H9 (cell line): Measurements from ENCODE around the gene HMGB4. TPM values are rescaled to one million over a fixed set of nuclear protein-coding genes. Genes with fewer than 3 reads are reported as not detected.

Experiments
- DNase-seq: peaks from one replicate; pipeline ENCODE4 v3.0.0-alpha.2; 2017
- H2AFZ ChIP-seq: one replicate; pipeline ENCODE4 v1.6.1; 2013; ENCODE audit warnings: mild to moderate bottlenecking, low read length, control low read depth, moderate library complexity
- H2AK5ac ChIP-seq: 2 replicates; pipeline ENCODE4 v1.6.1; 2013; ENCODE audit warnings: low read length, control low read depth, mixed read lengths; ENCODE audit not compliant: insufficient read length
- H2BK120ac ChIP-seq: one replicate; pipeline ENCODE4 v1.6.1; 2013; ENCODE audit warnings: low read depth, mild to moderate bottlenecking, low read length, control low read depth, inconsistent platforms; ENCODE audit not compliant: poor library complexity, severe bottlenecking
- H2BK12ac ChIP-seq: 2 replicates; pipeline ENCODE4 v1.6.1; 2013; ENCODE audit warnings: low read length, control low read depth, mixed read lengths, low read depth; ENCODE audit not compliant: insufficient read length
- H2BK15ac ChIP-seq: 2 replicates; pipeline ENCODE4 v1.6.1; 2013; ENCODE audit warnings: low read depth, low read length, control low read depth
- H2BK20ac ChIP-seq: one replicate; pipeline ENCODE4 v1.6.1; 2013; ENCODE audit warnings: low read depth, mild to moderate bottlenecking, low read length, control low read depth, inconsistent platforms; ENCODE audit not compliant: poor library complexity, severe bottlenecking
- H2BK5ac ChIP-seq: 2 replicates; pipeline ENCODE4 v1.6.1; 2013; ENCODE audit warnings: low read length, control low read depth, mixed read lengths; ENCODE audit not compliant: insufficient read length
- H3K14ac ChIP-seq: 2 replicates; pipeline ENCODE4 v1.6.1; 2013; ENCODE audit warnings: low read length, control low read depth; ENCODE audit not compliant: insufficient read depth
- H3K18ac ChIP-seq: 2 replicates; pipeline ENCODE4 v1.6.1; 2013; ENCODE audit warnings: low read depth, mild to moderate bottlenecking, mixed read lengths, low read length, control low read depth; ENCODE audit not compliant: insufficient read length
- H3K23ac ChIP-seq: 2 replicates; pipeline ENCODE4 v1.6.1; 2013; ENCODE audit warnings: low read length, control low read depth, mixed read lengths, low read depth; ENCODE audit not compliant: insufficient read length
- H3K23me2 ChIP-seq: 2 replicates; pipeline ENCODE4 v1.6.1; 2013; ENCODE audit warnings: low read depth, mild to moderate bottlenecking, mixed read lengths, low read length, control low read depth; ENCODE audit not compliant: insufficient read length, poor library complexity, severe bottlenecking
- H3K27ac ChIP-seq: 2 replicates; pipeline ENCODE4 v1.5.1; 2013; ENCODE audit warnings: low read length, control low read depth, mixed read lengths, low read depth; ENCODE audit not compliant: insufficient read length
- H3K27me3 ChIP-seq: 2 replicates; pipeline ENCODE4 v1.6.1; 2013; ENCODE audit warnings: low read length, control low read depth, inconsistent platforms; ENCODE audit not compliant: insufficient read depth
- H3K4ac ChIP-seq: 2 replicates; pipeline ENCODE4 v1.6.1; 2013; ENCODE audit warnings: low read depth, mild to moderate bottlenecking, control low read depth, inconsistent platforms, low read length, moderate library complexity
- H3K4me1 ChIP-seq: 2 replicates; pipeline ENCODE4 v1.6.1; 2013; ENCODE audit warnings: low read length, control low read depth, inconsistent platforms; ENCODE audit not compliant: insufficient read depth
- H3K4me2 ChIP-seq: 2 replicates; pipeline ENCODE4 v1.6.1; 2013; ENCODE audit warnings: low read length, control low read depth, mixed read lengths; ENCODE audit not compliant: insufficient read length, insufficient read depth
- H3K56ac ChIP-seq: 2 replicates; pipeline ENCODE4 v1.6.1; 2013; ENCODE audit warnings: low read depth, mild to moderate bottlenecking, mixed read lengths, low read length, control low read depth; ENCODE audit not compliant: insufficient read length
- H3K79me1 ChIP-seq: 2 replicates; pipeline ENCODE4 v1.6.1; 2013; ENCODE audit warnings: low read depth, mild to moderate bottlenecking, moderate library complexity, low read length, control low read depth, inconsistent platforms; ENCODE audit not compliant: insufficient read depth, poor library complexity, severe bottlenecking
- H3K79me2 ChIP-seq: 2 replicates; pipeline ENCODE4 v1.6.1; 2013; ENCODE audit warnings: low read length, control low read depth, inconsistent platforms; ENCODE audit not compliant: insufficient read depth
- H3K9ac ChIP-seq: 2 replicates; pipeline ENCODE4 v1.6.1; 2013; ENCODE audit warnings: low read length, control low read depth, mixed read lengths; ENCODE audit not compliant: insufficient read length; ENCODE audit errors: extremely low read depth
- H3K9me3 ChIP-seq: one replicate; pipeline ENCODE4 v1.6.1; 2013; ENCODE audit warnings: low read depth, low read length, inconsistent platforms; ENCODE audit not compliant: control insufficient read depth
- H3T11ph ChIP-seq: one replicate; pipeline ENCODE4 v1.6.1; 2013; ENCODE audit warnings: mild to moderate bottlenecking, low read length, control low read depth, inconsistent platforms
- H4K20me1 ChIP-seq: one replicate; pipeline ENCODE4 v1.6.1; 2013; ENCODE audit not compliant: control insufficient read depth, insufficient read length, insufficient read depth
- H4K5ac ChIP-seq: 2 replicates; pipeline ENCODE4 v1.6.1; 2013; ENCODE audit warnings: low read depth, mild to moderate bottlenecking, mixed read lengths, low read length, control low read depth; ENCODE audit not compliant: insufficient read length
- H4K8ac ChIP-seq: replicated peaks from 2 replicates; pipeline ENCODE4 v1.6.1; 2013; ENCODE audit warnings: low read length, control low read depth, mixed read lengths, low read depth; ENCODE audit not compliant: insufficient read length
- H4K91ac ChIP-seq: 2 replicates; pipeline ENCODE4 v1.6.1; 2013; ENCODE audit warnings: low read depth, mild to moderate bottlenecking, moderate library complexity, mixed read lengths, low read length, control low read depth; ENCODE audit not compliant: insufficient read length
- H3K27ac Mint-ChIP-seq, 3 experiments: 2 replicates in 2 of 3; 3 replicates in 1 of 3; pipeline ENCODE4 v1.8.0; 2020 to 2021; ENCODE audit warnings: mixed read lengths in 3 of 3, mild to moderate bottlenecking in 1 of 3, moderate library complexity in 1 of 3
- H3K27me3 Mint-ChIP-seq: 2 replicates; pipeline ENCODE4 v1.8.0; 2021; ENCODE audit warnings: low read depth, mild to moderate bottlenecking, moderate library complexity, mixed read lengths
- H3K36me3 Mint-ChIP-seq, 3 experiments: 2 replicates in 2 of 3; 3 replicates in 1 of 3; pipeline ENCODE4 v1.8.0; 2020 to 2021; ENCODE audit warnings: low read depth in 3 of 3, mixed read lengths in 3 of 3; ENCODE audit not compliant: insufficient read depth in 1 of 3
- H3K4me1 Mint-ChIP-seq, 2 experiments: 2 replicates each; pipeline ENCODE4 v1.8.0; 2020; ENCODE audit warnings: mixed read lengths in 2 of 2
- H3K4me3 Mint-ChIP-seq, 2 experiments: 2 replicates in 1 of 2; 3 replicates in 1 of 2; pipeline ENCODE4 v1.8.0; 2020 to 2021; ENCODE audit warnings: mild to moderate bottlenecking in 2 of 2, mixed read lengths in 2 of 2, moderate library complexity in 1 of 2
- H3K9me3 Mint-ChIP-seq, 2 experiments: 2 replicates in 1 of 2; 3 replicates in 1 of 2; pipeline ENCODE4 v1.8.0; 2020; ENCODE audit warnings: mild to moderate bottlenecking in 2 of 2, mixed read lengths in 2 of 2, moderate library complexity in 1 of 2
- WGBS: extraction: QIAGEN DNeasy Blood & Tissue Kit; methylation state at CpG from one replicate; pipeline ENCODE4 v1.1.7; 2013; ENCODE audit warnings: missing lambda C conversion rate, low lambda C conversion rate, mixed read lengths; ENCODE audit not compliant: insufficient read length; ENCODE audit errors: extremely low coverage; 5-methylcytosine and 5-hydroxymethylcytosine counted together
- total RNA-seq: library from RNA; stranded (reverse); gene quantifications from 2 replicates; pipeline ENCODE4 v1.2.1, GENCODE V29; 2021
- TF ChIP-seq, protein P1 (sequence below): fragments of 200-600 bp; sonication (generic); conservative IDR thresholded peaks from 3 replicates; pipeline ENCODE4 v1.8.0; 2021; ENCODE audit warnings: antibody characterized with exemption, mild to moderate bottlenecking

HMGB4 gene
- total RNA-seq, 1 experiment from 2014 or later: not detected

DNA sequence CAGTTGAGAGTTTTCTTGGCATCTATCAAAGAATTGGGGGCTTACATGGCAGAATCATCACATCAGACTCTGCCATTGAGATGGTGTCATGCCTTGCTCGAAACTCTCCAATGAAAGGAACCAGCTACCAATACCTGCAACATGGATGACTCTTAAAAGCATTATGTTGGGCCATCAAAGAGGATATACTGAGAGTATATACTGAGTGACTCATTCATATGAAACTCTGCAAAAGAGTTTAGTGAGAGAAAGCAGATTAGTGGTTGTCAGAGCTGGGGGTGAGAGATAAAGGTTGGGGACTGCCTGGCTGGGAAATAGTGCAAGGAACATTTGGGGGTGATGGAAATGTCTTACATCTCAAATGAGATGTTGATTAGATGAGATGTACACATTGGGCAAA is 14.7 kb upstream of the HMGB4 start:
- no peak overlapping the region for H2AFZ ChIP-seq
- peaks cover 6% of the 10 kb centered on the region; the same call in 1 of the 2 replicates for H3K4me1 ChIP-seq
- Mint-ChIP-seq H3K27me3 (no peaks in the 10 kb centered on the region; the same call in 1 of the 2 replicates), H3K9me3 (no peaks in the 10 kb centered on the region), H3K4me1 (peaks cover 25 to 30% of the 10 kb centered on the region in 2 experiments), H3K36me3 (peaks cover 0 to 2% (median 0%) of the 10 kb centered on the region in 3 experiments; a peak in 2 of 7 replicates), H3K27ac (no peak overlapping the region), H3K4me3 (no peak overlapping the region)
- no CpG with 5 or more reads among the region's 1 CpG for WGBS
- H2BK120ac ChIP-seq: no peak overlapping the region
- no peak overlapping the region for H4K91ac ChIP-seq
- H2BK20ac ChIP-seq: no peak overlapping the region
- no peaks in the 10 kb centered on the region for H3K23me2 ChIP-seq
- no peak overlapping the region for H3K9ac ChIP-seq
- H3K23ac ChIP-seq: no peak overlapping the region
- H3K9me3 ChIP-seq: no peaks in the 10 kb centered on the region
- H2BK15ac ChIP-seq: no peak overlapping the region
- H2BK5ac ChIP-seq: no peak overlapping the region
- H2BK12ac ChIP-seq: no peak overlapping the region
- no peak overlapping the region for H4K5ac ChIP-seq
- H4K20me1 ChIP-seq: no peaks in the 10 kb centered on the region
- H3T11ph ChIP-seq: no peak overlapping the region
- no peaks in the 10 kb centered on the region for H3K27me3 ChIP-seq
- H3K4ac ChIP-seq: no peak overlapping the region
- no peak for DNase-seq
- no peak overlapping the region for H3K56ac ChIP-seq
- H3K18ac ChIP-seq: no peak overlapping the region
- TF ChIP-seq, protein P1, sequence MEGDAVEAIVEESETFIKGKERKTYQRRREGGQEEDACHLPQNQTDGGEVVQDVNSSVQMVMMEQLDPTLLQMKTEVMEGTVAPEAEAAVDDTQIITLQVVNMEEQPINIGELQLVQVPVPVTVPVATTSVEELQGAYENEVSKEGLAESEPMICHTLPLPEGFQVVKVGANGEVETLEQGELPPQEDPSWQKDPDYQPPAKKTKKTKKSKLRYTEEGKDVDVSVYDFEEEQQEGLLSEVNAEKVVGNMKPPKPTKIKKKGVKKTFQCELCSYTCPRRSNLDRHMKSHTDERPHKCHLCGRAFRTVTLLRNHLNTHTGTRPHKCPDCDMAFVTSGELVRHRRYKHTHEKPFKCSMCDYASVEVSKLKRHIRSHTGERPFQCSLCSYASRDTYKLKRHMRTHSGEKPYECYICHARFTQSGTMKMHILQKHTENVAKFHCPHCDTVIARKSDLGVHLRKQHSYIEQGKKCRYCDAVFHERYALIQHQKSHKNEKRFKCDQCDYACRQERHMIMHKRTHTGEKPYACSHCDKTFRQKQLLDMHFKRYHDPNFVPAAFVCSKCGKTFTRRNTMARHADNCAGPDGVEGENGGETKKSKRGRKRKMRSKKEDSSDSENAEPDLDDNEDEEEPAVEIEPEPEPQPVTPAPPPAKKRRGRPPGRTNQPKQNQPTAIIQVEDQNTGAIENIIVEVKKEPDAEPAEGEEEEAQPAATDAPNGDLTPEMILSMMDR: no peak
- H4K8ac ChIP-seq: no peak overlapping the region
- no peak overlapping the region for H2AK5ac ChIP-seq
- no peaks in the 10 kb centered on the region for H3K79me2 ChIP-seq
- no peak overlapping the region for H3K27ac ChIP-seq
- H3K4me2 ChIP-seq: no peak overlapping the region
- no peak overlapping the region for H3K14ac ChIP-seq
- H3K79me1 ChIP-seq: no peaks in the 10 kb centered on the region
